KBM-7 (cell line): ENCODE measurements around the gene TBC1D14.

Source experiments
- DNase-seq: peaks from one replicate; pipeline ENCODE4 v3.0.0-alpha.2; 2015
- in situ Hi-C: fragments of 300-500 bp; cut with MboI; formaldehyde crosslinking; loops from 2 replicates; pipeline ENCODE4 v1.14.3; 2020; ENCODE audit warnings: low sequenced_read_pairs, low pct_unique_long_range_greater_than_20kb, mixed read lengths

TBC1D14 gene

DNA sequence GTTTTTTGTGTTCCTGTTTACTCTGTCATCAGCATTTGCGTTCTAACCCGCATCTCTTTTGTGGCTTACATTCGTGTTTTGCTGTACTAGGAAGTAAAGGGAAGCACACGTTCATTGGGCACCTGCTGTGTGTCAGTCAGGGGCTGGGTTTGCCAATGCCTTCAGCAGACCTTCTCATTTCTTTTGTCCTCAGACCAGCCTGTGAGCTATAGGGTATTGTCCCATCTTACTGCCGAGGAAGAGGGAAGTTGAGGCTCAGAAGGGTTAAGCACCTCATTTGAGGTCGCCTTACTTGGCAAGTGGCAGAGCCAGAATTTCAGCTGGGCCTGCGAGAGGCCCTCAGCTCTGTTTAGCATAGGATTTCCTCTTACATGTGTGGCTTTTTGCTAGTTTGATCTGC, 8.7 kb downstream of the TBC1D14 start:
- in situ Hi-C loops, result no loop called here
- peak; percentile 58 for DNase-seq

DNA sequence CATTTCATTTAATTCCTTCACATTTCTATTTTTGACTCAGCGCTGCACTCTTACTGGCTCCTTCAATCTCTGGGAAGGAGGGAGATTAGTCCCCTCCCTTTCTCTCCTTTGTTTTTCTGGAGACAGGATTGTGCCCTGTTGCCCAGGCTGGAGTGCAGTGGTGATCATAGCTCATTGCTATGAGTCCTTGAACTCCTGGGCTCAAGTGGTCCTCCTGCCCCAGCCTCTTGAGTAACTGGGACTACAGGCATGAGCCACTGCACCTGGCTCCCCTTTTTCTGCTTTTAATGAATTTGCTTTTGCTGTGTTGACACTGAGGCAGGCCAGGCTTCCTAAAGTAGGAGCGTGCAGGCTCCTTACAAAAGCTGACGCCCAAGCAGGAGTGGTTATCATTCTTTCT, 10.5 kb downstream of the TBC1D14 start:
- in situ Hi-C loops, result no loop called here
- DNase-seq, result no peak

DNA sequence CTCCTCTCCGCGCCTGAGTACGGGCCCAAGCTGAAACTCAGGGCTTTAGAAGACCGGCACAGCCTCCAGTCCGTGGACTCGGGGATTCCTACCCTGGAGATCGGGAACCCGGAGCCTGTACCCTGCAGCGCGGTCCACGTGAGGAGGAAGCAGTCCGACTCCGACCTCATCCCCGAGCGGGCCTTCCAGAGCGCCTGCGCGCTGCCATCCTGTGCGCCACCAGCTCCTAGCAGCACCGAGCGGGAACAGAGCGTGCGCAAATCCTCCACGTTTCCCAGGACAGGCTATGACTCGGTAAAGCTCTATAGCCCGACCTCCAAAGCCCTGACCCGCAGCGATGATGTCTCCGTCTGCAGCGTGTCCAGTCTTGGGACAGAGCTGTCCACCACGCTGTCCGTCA, 13.9 kb downstream of the TBC1D14 start:
- in situ Hi-C loops, result no loop called here
- DNase-seq, result no peak

GRCh38 chr4:6924361-6924779, 14.7 kb downstream of the TBC1D14 start:
- no peak for DNase-seq
- in situ Hi-C loops, result no loop called here

DNA sequence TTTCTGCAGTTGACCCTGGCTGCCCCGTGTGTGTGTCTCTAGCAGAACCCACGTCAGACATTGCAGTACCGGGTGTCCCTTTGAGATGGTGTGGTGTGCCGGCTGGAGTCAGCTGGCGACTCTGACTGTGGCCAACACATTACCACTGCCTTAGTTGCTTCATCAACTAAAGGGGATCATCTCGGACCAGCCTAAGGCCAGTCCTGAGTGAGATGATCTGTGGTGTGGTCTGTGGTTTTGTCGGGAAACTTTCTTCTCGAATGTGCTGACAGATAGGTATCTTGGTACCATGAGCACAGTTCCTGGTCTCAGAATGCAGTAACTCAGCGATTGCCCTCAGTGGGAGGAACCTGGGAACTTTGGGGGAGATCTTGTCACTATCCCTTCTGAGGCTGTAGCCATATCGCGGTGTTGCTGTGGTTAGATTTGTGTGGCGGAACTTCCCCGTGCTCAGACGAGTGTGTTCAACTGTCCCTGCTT, 15.8 kb downstream of the TBC1D14 start:
- in situ Hi-C loops, result no loop called here
- DNase-seq, result peak; percentile 77

DNA sequence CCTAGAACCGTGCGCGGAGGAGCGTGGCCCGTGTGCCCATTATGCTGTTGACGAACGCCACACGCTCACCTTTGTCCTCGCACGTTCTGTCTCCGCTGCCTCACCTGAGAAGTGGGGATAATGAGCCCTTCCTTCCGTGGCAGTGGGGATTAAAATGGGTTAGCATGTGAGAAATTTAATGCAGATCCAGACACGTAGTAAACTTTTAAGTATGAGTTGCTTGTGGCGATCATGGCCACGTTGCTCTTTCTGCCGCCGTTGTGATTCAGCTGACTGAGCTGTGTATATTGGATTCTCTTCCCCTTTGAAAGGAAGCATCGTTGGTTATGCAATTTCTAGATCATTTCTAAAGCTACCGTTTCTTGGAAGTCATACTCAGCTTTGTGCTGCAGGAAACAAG, 16.5 kb downstream of the TBC1D14 start:
- in situ Hi-C loops, result no loop called here
- DNase-seq, result peak; percentile 75

DNA sequence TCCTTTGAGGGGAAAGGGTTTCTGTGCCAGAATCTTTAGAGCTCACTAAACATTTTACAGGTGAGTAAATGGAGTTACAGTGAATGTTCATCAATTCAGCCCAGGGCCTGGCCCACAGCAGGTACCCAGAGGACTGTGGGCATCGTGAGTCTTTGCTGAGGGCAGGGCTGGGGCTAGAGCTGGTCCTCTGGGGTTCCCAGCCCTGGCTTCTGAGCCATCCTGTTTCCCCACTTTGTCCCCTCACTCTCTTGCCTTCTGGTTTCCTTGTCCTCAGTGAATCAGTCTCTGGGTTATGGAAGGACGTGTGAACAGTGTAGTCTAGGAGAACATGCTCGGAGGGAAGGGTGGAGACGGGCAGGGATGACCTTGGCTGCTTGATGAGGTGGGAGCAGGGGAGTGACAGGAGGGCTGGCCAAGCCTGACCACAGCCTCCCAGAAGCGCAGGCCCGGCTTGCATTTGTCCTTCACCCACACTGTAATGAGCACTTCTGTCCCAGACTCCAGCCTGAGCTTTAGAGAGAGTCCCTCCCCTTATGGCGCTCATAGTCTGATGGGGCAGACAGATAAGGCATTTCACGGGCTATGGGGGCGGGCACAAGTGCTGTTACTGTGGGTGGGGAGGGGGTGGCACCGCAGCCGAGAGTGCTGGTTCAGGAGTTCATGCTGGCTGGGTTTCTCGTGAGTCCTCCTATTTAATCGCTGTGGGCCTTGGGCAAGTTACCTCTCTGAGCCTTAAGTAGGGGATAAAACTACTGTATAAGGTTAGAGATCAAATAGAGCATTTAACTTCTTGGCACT, 17.3 kb downstream of the TBC1D14 start:
- in situ Hi-C loops, result no loop called here
- DNase-seq, result peak; percentile 76

- no peak for DNase-seq
- in situ Hi-C loops, result no loop called here
These were observed 18.5 kb downstream of the TBC1D14 start for GRCh38 chr4:6928081-6928480.

DNA sequence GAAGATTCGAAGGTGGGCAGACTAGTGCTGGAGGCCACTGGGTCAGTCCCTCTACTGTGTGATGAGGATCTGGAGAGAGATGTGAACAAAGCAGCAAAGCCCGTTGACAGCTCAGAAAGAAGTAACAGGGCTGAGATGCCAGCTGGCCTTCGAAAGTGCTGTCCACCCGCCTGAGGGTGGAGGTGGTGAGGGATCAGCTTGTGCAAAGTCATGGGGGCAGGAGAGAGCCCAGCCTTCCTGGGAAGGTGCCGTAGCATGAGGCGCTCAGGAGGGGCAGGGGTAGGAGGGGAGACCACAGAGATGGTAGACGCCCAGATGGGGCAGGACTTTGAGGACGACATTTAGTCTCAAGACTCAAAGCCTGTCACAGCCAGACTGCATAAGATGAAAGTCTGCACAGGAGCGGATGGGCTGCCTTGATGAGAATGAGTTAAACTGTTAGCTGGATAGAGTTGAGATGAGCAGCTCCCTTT, 19.7 kb downstream of the TBC1D14 start:
- in situ Hi-C loops, result no loop called here
- DNase-seq, result no peak

DNA sequence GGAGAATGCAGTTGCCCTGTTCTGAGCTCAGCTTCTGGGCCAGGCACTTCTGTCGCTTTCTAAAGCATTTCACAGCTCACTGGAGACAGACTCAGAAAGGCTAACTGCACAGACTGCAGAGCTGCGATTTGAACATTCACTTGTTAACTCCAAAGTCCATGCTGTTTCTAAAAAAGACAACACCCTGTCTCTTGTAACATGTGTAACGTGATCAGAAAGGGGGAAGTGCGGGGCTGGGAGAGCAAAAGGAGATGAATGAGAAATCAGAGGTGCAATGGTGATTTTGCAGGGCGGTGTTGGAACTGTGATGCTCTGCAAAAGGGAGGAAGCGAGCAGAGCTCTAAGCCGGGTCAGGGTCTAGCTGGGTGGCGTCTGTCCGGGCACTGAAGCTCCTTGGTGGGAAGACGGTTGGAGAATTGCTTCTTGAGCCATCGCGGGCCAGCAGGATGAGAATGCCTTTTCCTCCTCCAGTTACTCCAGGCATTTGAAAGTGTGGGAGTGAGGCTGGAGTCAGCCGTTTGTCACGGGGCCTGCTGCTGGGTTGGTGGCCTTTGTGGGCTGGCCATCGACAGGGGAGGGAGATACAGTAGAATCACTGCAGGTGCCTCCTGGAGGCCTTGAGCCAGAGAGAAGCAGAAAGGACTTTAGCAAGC, 20.3 kb downstream of the TBC1D14 start:
- in situ Hi-C loops, result no loop called here
- DNase-seq, result peak; percentile 52

DNA sequence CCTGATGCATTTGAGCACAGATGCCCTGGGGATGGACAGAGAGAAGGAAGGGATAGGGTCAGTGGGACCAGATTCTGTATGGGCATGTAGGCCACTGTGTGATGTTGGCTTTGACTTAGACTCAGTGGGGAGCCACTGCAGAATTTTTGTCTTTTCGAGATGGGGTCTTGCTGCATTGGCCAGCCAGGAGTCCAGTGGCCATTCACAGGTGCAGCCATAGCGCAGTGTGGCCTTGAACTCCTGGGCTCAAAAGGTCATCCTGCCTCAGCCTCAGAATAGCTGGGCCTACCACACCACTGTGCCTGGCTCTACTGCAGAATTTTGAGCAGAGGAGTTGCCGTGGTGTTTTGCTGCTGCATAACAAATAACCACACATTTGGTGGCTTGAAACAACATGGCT, 22.8 kb downstream of the TBC1D14 start:
- no peak for DNase-seq
- in situ Hi-C loops, result no loop called here

GRCh38 chr4:6932918-6933317, 23.3 kb downstream of the TBC1D14 start:
- in situ Hi-C loops, result no loop called here
- no peak for DNase-seq

DNA sequence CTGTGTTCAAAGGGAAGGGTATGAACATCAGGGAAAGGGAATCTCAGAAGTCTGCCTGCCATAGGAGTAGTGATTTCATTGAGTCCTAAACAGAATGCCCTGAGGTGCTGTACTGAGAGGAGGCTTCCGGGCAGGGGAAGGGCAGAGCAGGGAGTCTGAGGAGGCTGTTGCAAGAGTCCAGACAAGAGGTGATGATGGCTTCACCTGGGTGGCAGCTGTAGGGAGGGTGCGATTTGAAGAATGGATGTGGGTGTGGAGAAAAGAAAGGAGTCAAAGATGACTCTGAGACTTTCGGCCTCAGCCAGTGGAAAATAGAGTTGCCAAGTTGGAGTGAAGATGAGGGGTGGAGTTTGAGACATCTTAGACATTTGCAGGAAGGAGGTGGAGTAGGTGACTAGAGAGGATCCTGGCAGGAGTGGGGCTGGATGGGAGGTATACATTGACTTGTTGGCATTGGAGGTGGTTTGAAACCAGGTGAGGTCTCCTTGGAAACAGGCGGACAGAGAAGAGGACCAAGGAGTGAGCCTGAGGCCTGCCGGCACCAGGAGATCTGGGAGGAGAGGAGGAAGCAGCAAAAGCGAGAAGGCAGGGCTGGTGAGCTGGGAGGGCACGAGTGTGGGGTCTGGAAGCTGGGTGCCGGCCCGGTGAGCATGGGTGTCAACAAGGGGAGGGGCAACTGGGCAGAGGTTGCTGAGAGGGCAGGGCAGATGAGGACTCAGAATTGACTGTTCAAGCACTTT, 24.2 kb downstream of the TBC1D14 start:
- in situ Hi-C loops, result no loop called here
- no peak for DNase-seq

DNA sequence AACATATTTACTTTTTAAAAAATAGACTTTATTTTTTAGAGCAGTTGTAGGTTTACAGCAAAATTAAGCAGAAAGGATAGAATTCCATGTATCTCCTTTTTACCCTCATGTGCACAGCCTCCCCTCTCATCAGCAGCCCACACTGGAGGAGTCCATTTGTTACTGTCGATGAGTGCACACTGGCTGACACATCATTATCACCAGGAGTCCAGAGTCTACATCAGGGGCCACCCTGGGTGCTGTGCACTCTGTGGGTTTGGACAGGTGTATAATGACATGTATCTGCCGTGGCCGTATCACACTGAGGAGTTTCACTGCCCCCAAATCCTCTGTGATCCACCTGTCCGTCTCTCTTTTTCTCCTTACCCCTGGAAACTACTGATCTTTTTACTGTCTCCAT, 26.3 kb downstream of the TBC1D14 start:
- in situ Hi-C loops, result no loop called here
- DNase-seq, result no peak

DNA sequence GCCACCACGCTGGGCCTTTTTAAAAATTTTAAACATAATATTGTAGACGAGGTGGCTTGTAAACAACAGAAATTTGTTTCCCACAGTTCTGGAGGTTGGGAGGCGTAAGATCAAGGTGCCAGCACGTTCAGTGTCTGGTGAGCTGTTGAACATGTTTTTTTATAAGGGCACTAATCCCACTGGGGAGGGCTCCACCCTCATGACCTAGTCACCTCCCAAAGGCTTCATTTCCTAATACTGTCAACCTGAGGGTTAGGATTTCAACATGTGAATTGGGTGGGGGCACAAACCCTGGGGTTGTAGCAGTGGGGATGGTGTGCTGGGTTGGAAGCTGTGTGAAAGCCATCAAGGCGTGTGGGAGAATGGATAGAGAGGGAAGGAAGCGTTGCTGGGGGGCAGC, 27.6 kb downstream of the TBC1D14 start:
- in situ Hi-C loops, result no loop called here

DNA sequence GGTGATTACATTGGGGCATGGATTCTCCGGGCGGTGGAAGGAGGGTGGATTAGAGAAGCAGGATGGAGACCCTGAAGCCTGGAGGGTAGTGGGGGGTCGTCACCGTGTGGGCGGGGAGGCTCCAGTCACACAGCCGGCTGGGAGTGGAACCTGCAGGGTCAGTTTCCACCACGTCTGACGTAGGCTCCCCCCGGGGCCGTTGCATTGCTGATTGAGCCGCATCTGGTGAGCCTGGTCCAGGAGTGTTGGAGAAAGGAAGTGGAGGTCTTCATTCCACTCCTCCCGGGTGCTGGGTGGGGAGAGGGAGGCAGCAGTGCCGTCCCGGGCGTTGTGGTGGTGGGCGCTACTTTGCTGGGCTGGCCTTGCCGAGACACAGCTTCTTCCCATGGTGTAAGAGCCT, 28.1 kb downstream of the TBC1D14 start:
- in situ Hi-C loops, result no loop called here
- no peak for DNase-seq

More for the DNA sequence above, 27.6 kb downstream of the TBC1D14 start:
- no peak for DNase-seq

DNA sequence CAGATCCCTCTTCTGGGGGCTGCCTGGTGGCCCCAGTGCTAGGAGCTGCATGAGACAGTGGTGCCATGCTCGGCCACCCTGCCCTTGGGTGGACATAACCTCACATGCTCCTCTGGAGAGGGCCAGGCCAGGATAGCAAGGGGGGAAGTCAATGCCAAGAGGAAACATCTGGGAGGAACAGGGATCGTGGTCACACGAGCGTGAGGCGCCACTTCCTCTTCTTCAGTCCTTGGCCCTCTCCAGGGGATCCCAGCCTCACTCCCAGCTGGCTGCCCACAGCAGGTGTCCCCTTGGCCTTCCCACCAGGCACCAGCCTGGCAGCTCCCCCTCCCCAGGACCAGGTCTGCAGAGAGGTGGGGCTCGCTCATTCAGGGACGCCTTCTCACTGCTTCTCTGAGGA, 28.6 kb downstream of the TBC1D14 start:
- peak; percentile 96 for DNase-seq
- in situ Hi-C loops, result no loop called here

DNA sequence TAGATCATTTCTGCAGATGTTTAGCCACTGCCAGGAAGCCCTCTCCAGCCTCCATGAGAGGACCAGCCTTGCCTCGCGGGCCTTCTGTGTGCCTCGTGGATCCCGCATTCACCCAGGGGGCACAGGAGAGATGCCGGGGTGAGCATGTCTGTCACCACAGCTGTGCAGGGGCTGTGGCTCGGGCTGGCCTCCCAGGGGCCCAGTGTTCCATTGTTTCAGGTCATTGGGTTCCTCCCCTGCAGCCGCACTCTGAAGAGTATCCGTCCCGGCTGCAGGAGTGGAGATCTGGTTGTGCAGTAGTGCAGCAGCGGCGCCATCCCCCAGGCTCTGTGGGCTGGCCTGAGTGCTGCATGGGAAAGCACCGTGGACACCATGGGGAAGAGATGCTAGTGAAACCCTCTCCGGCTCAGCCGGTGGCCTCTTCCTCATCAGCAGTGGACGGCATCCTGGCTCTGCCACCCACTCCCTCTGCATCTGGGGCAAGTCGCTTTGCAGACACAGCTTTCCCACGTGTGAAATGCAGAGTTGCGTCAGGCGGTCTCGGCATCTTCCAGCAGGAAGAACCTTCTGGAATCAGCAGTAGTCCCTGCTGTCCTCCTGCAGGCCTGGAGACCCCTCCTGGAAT, 29.1 kb downstream of the TBC1D14 start:
- DNase-seq, result no peak
- in situ Hi-C loops, result no loop called here
